UCSD-AML1 (cell line): ENCODE data around the gene HK1.
A peak's percentile ranks its signal among the peaks of the same experiment; 100 is the strongest.

ENCODE experiments used
- DNase-seq: peaks from one replicate; lab custom pipeline; 2025; ENCODE audit not compliant: unreplicated experiment; lab: John Stamatoyannopoulos, UW

The HK1 gene

GRCh38 chr10:69418052-69418752, 139.9 kb downstream of the HK1 start:
- DNase-seq = no peak

GRCh38 chr10:69419096-69419743, 140.9 kb downstream of the HK1 start:
- DNase-seq = no peak

- no peak for DNase-seq
Measured at GRCh38 chr10:69419744-69420126, 141.4 kb downstream of the HK1 start.

- peak; percentile 57 for DNase-seq
Measured at GRCh38 chr10:69421611-69422308, 143.5 kb downstream of the HK1 start.

GRCh38 chr10:69422676-69423075, 144.4 kb downstream of the HK1 start:
- DNase-seq = no peak

- DNase-seq = no peak
Measured at GRCh38 chr10:69425041-69425440, 146.7 kb downstream of the HK1 start.

- no peak for DNase-seq
Measured at GRCh38 chr10:69425511-69426298, 147.4 kb downstream of the HK1 start.

- DNase-seq = no peak
Measured at GRCh38 chr10:69426376-69426727, 148.1 kb downstream of the HK1 start.

GRCh38 chr10:69428165-69428564, 149.9 kb downstream of the HK1 start:
- DNase-seq = no peak

- DNase-seq = no peak
Measured at GRCh38 chr10:69434169-69434568, 155.9 kb downstream of the HK1 start.

- DNase-seq = no peak
Measured at GRCh38 chr10:69434926-69435325, 156.6 kb downstream of the HK1 start.

GRCh38 chr10:69435966-69436520, 157.7 kb downstream of the HK1 start:
- DNase-seq = no peak

GRCh38 chr10:69437321-69438259, 159.3 kb downstream of the HK1 start:
- DNase-seq = no peak

GRCh38 chr10:69438536-69439349, 160.4 kb downstream of the HK1 start:
- no peak for DNase-seq

- no peak for DNase-seq
Measured at GRCh38 chr10:69439350-69439739, 161.0 kb downstream of the HK1 start.

GRCh38 chr10:69439813-69440506, 161.7 kb downstream of the HK1 start:
- peak; percentile 61 for DNase-seq

GRCh38 chr10:69443354-69443753, 165.1 kb downstream of the HK1 start:
- DNase-seq = no peak

GRCh38 chr10:69445041-69445440, 166.7 kb downstream of the HK1 start:
- DNase-seq = no peak

- no peak for DNase-seq
Measured at GRCh38 chr10:69446229-69446628, 167.9 kb downstream of the HK1 start.
